Esophagus muscularis mucosa (tissue), 4 donors: ENCODE data around the gene DIP2B.

Experiments
- EP300 ChIP-seq: sonication (generic); formaldehyde crosslinking; IDR thresholded peaks from one replicate; pipeline ENCODE4 v1.6.1; 2017; ENCODE audit warnings: antibody characterized with exemption
- POLR2A ChIP-seq: fragments of 450-650 bp; IDR thresholded peaks from one replicate; pipeline ENCODE4 v1.6.1; 2017; ENCODE audit warnings: antibody characterized with exemption, moderate library complexity, mild to moderate bottlenecking, low read depth
- POLR2AphosphoS5 ChIP-seq, 2 donors: sonication (generic); formaldehyde crosslinking; IDR thresholded peaks; one replicate each; pipeline ENCODE4 v1.6.1; 2017; ENCODE audit warnings: antibody characterized with exemption in 2 of 2
- TF ChIP-seq, protein P1 (sequence below), 3 experiments: fragments of 200-600 bp in 2 of 3; fragments of 450-650 bp in 1 of 3; sonication (generic) in 2 of 3; IDR thresholded peaks; one replicate each; pipeline ENCODE4 v1.5.1; 2017 to 2019; ENCODE audit warnings: antibody characterized with exemption in 3 of 3, mild to moderate bottlenecking in 2 of 3, moderate library complexity in 1 of 3

DNA sequence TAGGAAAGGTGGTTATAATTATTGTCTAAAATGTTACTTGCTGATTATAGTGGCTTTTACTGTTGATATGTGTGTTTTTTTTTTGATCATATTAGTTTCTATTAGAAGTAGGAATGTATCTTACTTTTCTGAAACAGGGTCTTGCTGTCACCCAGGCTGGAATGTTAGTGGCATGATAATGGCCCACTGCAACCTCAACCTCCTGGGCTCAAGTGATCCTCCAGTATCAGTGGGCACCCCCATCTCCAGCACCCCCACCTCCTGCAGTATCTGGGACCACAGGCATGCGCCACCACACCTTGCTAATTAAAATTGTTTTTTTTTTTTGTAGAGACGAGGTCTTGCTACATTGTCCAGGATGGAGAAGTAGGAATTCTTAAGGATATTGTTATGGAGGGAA lies 270.5 kb downstream of the DIP2B start:
- TF ChIP-seq, protein P1, sequence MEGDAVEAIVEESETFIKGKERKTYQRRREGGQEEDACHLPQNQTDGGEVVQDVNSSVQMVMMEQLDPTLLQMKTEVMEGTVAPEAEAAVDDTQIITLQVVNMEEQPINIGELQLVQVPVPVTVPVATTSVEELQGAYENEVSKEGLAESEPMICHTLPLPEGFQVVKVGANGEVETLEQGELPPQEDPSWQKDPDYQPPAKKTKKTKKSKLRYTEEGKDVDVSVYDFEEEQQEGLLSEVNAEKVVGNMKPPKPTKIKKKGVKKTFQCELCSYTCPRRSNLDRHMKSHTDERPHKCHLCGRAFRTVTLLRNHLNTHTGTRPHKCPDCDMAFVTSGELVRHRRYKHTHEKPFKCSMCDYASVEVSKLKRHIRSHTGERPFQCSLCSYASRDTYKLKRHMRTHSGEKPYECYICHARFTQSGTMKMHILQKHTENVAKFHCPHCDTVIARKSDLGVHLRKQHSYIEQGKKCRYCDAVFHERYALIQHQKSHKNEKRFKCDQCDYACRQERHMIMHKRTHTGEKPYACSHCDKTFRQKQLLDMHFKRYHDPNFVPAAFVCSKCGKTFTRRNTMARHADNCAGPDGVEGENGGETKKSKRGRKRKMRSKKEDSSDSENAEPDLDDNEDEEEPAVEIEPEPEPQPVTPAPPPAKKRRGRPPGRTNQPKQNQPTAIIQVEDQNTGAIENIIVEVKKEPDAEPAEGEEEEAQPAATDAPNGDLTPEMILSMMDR (IDR thresholded peaks at IDR 0.05) = no peak
- TF ChIP-seq POLR2A (no peak), POLR2AphosphoS5 (IDR thresholded peaks at IDR 0.05) (no peak), EP300 (no peak)
